Measurements from ENCODE around the gene ZNF276. TPM values are rescaled to one million over a fixed set of nuclear protein-coding genes. Genes with fewer than 3 reads are reported as not detected.
"Not testable (repeated sequence)": the region's sequence is repeated elsewhere in the genome, so short reads cannot be mapped to it uniquely, and the experiment has no call there.

Gene ZNF276
- total and polyA plus RNA-seq, 2 of the 8 experiments (the other 6 are each of a cell fraction or from before 2014, with no cell fraction given) = 6.4 to 9.3 TPM

- DNase-seq (ENCODE audit: low read depth in 1 of 2, low spot score in 2 of 2); H3K14ac ChIP-seq (ENCODE audit: insufficient read length); H3K9me3 ChIP-seq (ENCODE audit: insufficient read depth in 2 of 2, low read depth in 1 of 2, low read length in 1 of 2); H3K27me3 ChIP-seq (replicated peaks in 1 of 4; ENCODE audit: control insufficient read depth in 3 of 4, extremely low read depth in 1 of 4, insufficient read depth in 3 of 4, low read length in 3 of 4); H4K20me1 ChIP-seq (replicated peaks in 1 of 2; ENCODE audit: control insufficient read depth in 1 of 2, insufficient read depth in 2 of 2, low read length in 2 of 2); H2AK5ac ChIP-seq (ENCODE audit: low read depth, low read length); H2BK5ac ChIP-seq (ENCODE audit: low read depth, low read length); H3K9ac ChIP-seq (replicated peaks in 1 of 4; ENCODE audit: extremely low read depth in 1 of 4, low read depth in 3 of 4, low read length in 3 of 4); FAIRE-seq; H2BK15ac ChIP-seq (ENCODE audit: low read length); H2BK20ac ChIP-seq (ENCODE audit: low read length); H4K91ac ChIP-seq (replicated peaks; ENCODE audit: insufficient read length, low read length); H4K5ac ChIP-seq (ENCODE audit: insufficient read length, low read depth, low read length); H3K4me1 ChIP-seq (replicated peaks in 1 of 4; ENCODE audit: control insufficient read depth in 3 of 4, insufficient read depth in 4 of 4, low read length in 3 of 4); H3K27ac ChIP-seq (ENCODE audit: low read depth, low read length); H2BK120ac ChIP-seq (replicated peaks; ENCODE audit: low read depth, low read length); H3K23ac ChIP-seq (ENCODE audit: insufficient read length); H2AFZ ChIP-seq (ENCODE audit: low read length); H3K4me3 ChIP-seq (ENCODE audit: extremely low read depth in 1 of 4, insufficient read depth in 2 of 4, low read depth in 3 of 4, low read length in 4 of 4); H3K79me1 ChIP-seq (ENCODE audit: low read depth, low read length); H3K18ac ChIP-seq (ENCODE audit: extremely low read depth, low read length); H3K56ac ChIP-seq (replicated peaks; ENCODE audit: insufficient read length, low read depth, low read length); H3K4ac ChIP-seq (replicated peaks; ENCODE audit: insufficient read length, low read depth, low read length); H3K79me2 ChIP-seq (ENCODE audit: control insufficient read depth in 1 of 2, insufficient read depth in 2 of 2, low read length in 2 of 2); H3K4me2 ChIP-seq (ENCODE audit: insufficient read depth in 1 of 2, low read depth in 2 of 2, low read length in 2 of 2); H3K23me2 ChIP-seq (ENCODE audit: low read depth, low read length); H4K8ac ChIP-seq (ENCODE audit: extremely low read depth, insufficient read depth, low read length); H2BK12ac ChIP-seq (ENCODE audit: low read depth, low read length): not testable (repeated sequence)
- POLR2A ChIA-PET (ENCODE audit: partially characterized antibody) = interaction anchor here (1.3 kb wide), 2 partner anchors 11 to 21 kb away, joined by 4 to 7 read pairs; no protein-coding TSS in a partner anchor
- CTCF ChIA-PET (ENCODE audit: partially characterized antibody) = interaction anchor here (1.0 to 2.5 kb wide), 5 partner anchors 14 to 75 kb away, joined by 4 to 8 read pairs (median 4); no protein-coding TSS in a partner anchor
- H3K36me3 ChIP-seq (ENCODE audit: control insufficient read depth in 2 of 4, insufficient read depth in 4 of 4, low read length in 3 of 4) = peaks cover 27 to 67% (median 51%) of the 10 kb centered on the region in 4 experiments
- 96% methylated on average over 4 of the region's 5 CpGs; no CpG with 5 or more reads in 1 of the 2 experiments for WGBS, 2 experiments (ENCODE audit: extremely low coverage in 1 of 2, insufficient coverage in 1 of 2, insufficient read length in 1 of 2, insufficient replicate concordance in 2 of 2, low coverage in 1 of 2, low lambda C conversion rate in 2 of 2, missing lambda C conversion rate in 1 of 2)
Observed at GRCh38 chr16:89778211-89778610, 56.9 kb downstream of the ZNF276 start.

All from H1 (cell line).